Activated CD8-positive, alpha-beta memory T cell treated with anti-CD3 and anti-CD28 coated beads, Interleukin-2, amount 10 ng/mL, durations not matched to agents 7 days and 5 days (primary cell): ENCODE results near the gene PIK3R1. TPM values are rescaled to one million over a fixed set of nuclear protein-coding genes. Genes with fewer than 3 reads are reported as not detected.
"Not testable (repeated sequence)": the region's sequence is repeated elsewhere in the genome, so short reads cannot be mapped to it uniquely, and the experiment has no call there.

ENCODE experiments used
- ATAC-seq: fragments of 150-1000 bp; cut with Tn5 transposase; one replicate; pipeline ENCODE4 v1.10.0; 2021; ENCODE audit warnings: moderate library complexity
- CTCF ChIA-PET: fragments of 350-600 bp; sonication (Branson Sonifier 250); formaldehyde crosslinking; loops from one replicate; lab custom pipeline; 2021; ENCODE audit warnings: antibody characterized with exemption; lab: Charles Lee
- DNase-seq: peaks from one replicate; pipeline ENCODE4 v3.0.0-alpha.2; 2020
- H3K27ac Mint-ChIP-seq: one replicate; pipeline ENCODE4 v1.8.0; 2021; ENCODE audit warnings: mild to moderate bottlenecking, mixed read lengths
- H3K27me3 Mint-ChIP-seq: one replicate; pipeline ENCODE4 v1.8.0; 2021; ENCODE audit warnings: mixed read lengths
- H3K36me3 Mint-ChIP-seq: one replicate; pipeline ENCODE4 v1.8.0; 2021; ENCODE audit warnings: mild to moderate bottlenecking, mixed read lengths
- H3K4me1 Mint-ChIP-seq: one replicate; pipeline ENCODE4 v1.8.0; 2021; ENCODE audit warnings: mixed read lengths
- H3K4me3 Mint-ChIP-seq: one replicate; pipeline ENCODE4 v1.8.0; 2021; ENCODE audit warnings: mild to moderate bottlenecking, moderate library complexity, mixed read lengths
- H3K9me3 Mint-ChIP-seq: one replicate; pipeline ENCODE4 v1.8.0; 2022; ENCODE audit warnings: low read depth, mixed read lengths
- total RNA-seq, 2 experiments: library from RNA; stranded (reverse); gene quantifications; one replicate each; pipeline ENCODE4 v1.2.3, GENCODE V29; 2021

The PIK3R1 gene
- total RNA-seq, 2 experiments from 2014 or later, result 78.4 to 84.7 TPM

DNA sequence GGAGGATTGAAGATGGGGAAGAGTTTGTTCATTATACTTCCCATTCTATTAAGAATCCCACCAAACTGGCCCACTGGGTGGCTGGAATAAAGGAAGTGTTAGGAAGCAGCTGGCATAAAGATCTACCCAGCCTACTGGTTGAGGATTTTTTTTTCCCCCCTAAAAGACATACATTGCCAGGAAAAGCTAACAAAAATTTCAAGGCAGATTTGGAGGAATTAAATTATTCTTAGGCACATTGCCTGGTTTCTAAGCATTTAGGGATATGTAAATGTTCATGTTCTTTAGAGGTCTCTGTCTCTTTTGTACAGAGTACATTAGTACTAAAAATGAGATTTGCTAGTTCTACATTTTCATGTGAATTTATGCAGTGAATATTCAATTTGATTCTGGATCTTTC is 8.3 kb downstream of the PIK3R1 start:
- no peaks in the 10 kb centered on the region for H3K9me3 Mint-ChIP-seq
- no peak overlapping the region for H3K27ac Mint-ChIP-seq
- H3K27me3 Mint-ChIP-seq, result no peaks in the 10 kb centered on the region
- DNase-seq (no peak), ATAC-seq (no peak)
- H3K36me3 Mint-ChIP-seq, result peaks cover 61% of the 10 kb centered on the region
- peaks cover 63% of the 10 kb centered on the region for H3K4me1 Mint-ChIP-seq
- CTCF ChIA-PET, result no interaction called here
- no peak overlapping the region for H3K4me3 Mint-ChIP-seq

DNA sequence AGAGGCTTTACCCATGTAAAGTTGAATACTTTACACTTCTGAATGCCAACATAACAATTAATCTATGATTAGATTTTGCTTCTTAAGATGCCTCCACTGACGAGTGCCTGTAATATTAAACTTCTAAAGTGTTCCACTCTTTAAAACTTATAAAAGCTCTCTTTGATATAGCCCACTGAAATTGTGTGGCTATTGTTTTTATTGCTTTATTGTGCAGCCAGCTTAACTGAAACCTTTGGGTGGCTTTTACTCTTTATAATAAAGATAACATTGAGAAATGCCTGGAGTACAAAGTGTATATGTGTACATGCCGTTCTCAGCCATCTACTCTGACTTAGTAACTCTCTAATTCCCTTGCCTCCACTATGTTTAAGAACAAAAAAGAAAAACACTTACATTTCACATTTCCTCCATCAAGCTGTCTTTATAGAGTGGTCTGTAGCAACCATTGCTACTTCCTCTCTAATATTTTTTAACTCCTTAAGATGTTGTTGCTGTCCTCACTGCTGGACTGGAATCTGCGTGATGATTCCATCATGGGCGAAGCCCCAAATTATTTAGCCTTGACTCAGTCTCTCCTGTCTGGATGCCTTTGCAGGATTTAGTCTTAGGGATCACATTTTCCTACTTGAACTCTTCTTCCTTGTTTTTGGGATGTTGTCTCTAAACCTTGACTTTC is 9.1 kb downstream of the PIK3R1 start:
- peaks cover 59% of the 10 kb centered on the region for H3K36me3 Mint-ChIP-seq
- ATAC-seq (no peak), DNase-seq (no peak)
- CTCF ChIA-PET, result no interaction called here
- H3K9me3 Mint-ChIP-seq, result no peaks in the 10 kb centered on the region
- H3K4me3 Mint-ChIP-seq, result no peak overlapping the region
- peaks cover 60% of the 10 kb centered on the region for H3K4me1 Mint-ChIP-seq
- no peak overlapping the region for H3K27ac Mint-ChIP-seq
- H3K27me3 Mint-ChIP-seq, result no peaks in the 10 kb centered on the region

DNA sequence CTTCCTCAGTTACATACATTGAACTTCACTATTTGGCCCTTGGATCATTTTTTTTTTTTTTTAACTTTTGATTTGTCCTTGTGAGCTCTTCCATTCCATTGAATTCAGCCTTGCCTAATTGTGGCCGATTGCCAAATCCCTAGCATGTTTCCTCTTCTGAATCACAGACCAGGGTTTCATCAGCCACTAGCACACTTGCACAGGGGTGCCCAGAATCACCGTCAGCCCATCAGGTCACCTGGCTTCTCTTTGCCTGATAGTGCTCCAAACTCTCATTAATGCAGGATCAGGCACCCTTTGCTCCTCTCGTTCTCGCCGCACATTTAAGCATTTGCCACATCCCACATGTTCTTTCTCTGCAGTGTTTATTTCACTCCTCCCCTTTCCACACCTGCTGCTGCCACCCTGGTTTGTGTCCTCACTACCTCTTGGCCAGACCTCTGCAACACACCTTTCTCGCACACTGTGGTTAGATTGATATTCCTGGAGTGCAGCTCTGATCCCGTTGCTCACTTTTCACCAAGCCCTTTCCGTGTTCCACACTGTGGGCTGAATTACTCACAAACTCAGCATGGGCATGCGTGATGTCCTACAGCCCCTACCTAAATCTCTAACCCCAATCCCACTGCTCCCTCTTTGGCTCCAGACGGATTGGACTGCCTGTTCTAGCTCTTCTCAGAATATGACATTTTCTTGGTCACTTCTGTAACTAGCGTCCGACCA is 9.8 kb downstream of the PIK3R1 start:
- Mint-ChIP-seq H3K9me3 (no peaks in the 10 kb centered on the region), H3K4me3 (no peak overlapping the region), H3K36me3 (peaks cover 56% of the 10 kb centered on the region), H3K27ac (no peak overlapping the region), H3K4me1 (peaks cover 59% of the 10 kb centered on the region), H3K27me3 (no peaks in the 10 kb centered on the region)
- DNase-seq (no peak), ATAC-seq (no peak)
- CTCF ChIA-PET, result no interaction called here

DNA sequence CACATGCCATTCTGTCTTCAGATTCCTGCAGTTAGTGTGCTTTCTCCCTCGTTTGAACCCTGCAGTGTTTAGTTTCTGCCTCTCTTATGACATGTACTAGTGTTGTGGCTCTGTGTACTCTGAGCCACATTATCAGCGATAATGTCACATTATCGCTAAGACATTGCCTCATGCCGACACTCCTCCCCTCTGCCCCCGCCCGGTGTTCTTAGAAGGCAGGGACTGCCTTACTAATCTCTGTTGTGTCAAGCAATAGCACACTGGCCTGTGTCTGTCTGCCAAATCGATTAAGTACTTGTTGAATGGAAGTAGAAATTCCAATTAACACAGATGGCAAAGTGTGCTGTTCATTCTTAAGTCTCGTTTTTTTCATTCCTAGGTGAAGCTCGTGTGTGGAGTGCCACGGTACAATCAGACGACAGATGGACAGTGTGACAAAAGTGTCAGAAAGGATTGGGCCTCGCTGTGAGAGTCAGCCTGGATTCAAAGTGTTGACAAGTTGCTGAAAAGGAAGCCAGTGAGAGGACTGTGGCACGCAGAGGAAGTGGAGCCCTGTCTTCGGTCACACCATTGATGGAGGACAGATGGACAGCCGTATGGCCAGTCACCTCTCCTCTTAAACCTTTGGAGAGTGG is 10.5 kb downstream of the PIK3R1 start:
- peaks cover 54% of the 10 kb centered on the region for H3K36me3 Mint-ChIP-seq
- peaks cover 60% of the 10 kb centered on the region for H3K4me1 Mint-ChIP-seq
- ATAC-seq, result no peak
- no peak overlapping the region for H3K27ac Mint-ChIP-seq
- no peak overlapping the region for H3K4me3 Mint-ChIP-seq
- no peak for DNase-seq
- H3K27me3 Mint-ChIP-seq, result no peaks in the 10 kb centered on the region
- CTCF ChIA-PET, result no interaction called here
- H3K9me3 Mint-ChIP-seq, result no peaks in the 10 kb centered on the region

DNA sequence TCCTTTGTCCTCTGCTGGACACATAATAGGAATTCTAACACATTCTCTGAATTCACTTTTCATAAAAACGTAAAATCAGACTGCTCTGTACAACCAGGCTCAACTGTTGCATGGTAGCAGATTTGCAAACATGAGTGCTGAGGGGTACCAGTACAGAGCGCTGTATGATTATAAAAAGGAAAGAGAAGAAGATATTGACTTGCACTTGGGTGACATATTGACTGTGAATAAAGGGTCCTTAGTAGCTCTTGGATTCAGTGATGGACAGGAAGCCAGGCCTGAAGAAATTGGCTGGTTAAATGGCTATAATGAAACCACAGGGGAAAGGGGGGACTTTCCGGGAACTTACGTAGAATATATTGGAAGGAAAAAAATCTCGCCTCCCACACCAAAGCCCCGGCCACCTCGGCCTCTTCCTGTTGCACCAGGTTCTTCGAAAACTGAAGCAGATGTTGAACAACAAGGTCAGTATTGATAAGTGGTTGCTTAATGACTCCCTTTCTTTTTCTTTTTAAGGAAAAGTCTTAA is 11.1 kb downstream of the PIK3R1 start:
- no peak for DNase-seq
- no peak for ATAC-seq
- Mint-ChIP-seq H3K36me3 (peaks cover 50% of the 10 kb centered on the region), H3K27ac (no peak overlapping the region), H3K4me1 (peaks cover 66% of the 10 kb centered on the region), H3K9me3 (no peaks in the 10 kb centered on the region), H3K4me3 (no peak overlapping the region), H3K27me3 (no peaks in the 10 kb centered on the region)
- CTCF ChIA-PET, result no interaction called here

DNA sequence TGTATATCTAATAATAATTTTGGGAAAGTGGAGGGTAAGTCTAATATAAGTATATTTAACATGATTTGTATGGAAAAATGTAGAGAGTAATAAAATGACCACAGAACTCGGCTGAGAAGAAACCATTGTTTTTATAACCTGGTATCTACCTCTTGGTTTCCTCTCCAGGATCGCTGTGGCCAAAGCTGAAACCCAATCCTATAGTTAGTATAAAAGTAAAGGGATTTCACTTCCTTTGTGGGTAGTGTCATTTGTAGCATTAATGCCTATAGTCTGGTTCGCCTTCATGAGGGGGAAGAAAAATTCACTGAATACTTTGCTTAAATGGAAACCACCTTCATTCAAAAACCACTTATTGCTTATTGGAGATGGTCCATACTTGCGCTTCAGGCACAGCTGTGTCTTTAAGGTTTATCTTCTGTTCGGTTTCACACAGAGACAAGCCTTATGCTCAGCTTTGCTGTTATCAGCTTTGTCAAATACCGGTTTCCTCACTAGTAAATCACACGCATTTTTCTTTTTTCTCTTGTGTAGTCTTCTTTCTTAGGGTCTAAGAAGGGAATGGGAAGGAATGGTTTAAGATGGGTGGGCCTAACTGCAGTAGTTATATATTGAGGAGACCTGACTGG is 12.1 kb downstream of the PIK3R1 start:
- CTCF ChIA-PET, result no interaction called here
- Mint-ChIP-seq H3K27ac (no peak overlapping the region), H3K4me3 (no peak overlapping the region), H3K9me3 (no peaks in the 10 kb centered on the region), H3K36me3 (peaks cover 45% of the 10 kb centered on the region), H3K4me1 (peaks cover 68% of the 10 kb centered on the region), H3K27me3 (no peaks in the 10 kb centered on the region)
- DNase-seq, result no peak
- ATAC-seq, result no peak

DNA sequence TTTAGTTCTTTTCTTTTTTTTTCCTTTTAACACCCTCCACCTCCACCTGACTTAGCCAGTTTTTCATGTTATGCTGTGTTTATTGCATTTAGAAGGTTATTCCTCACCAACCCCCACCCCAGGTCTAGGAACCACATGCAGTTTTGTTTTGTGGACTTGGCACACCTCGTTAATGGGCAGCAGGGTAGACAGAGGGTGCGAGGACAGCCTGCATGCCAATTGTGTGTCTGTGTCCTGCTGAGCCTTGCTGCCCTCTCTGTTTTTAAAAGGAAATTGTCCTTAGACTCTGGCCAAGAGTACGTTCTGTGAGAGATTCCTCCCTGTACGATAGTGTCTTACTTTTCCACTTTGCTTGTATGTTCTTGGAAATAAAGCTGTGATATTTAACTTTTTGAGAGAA is 13.9 kb downstream of the PIK3R1 start:
- peaks cover 44% of the 10 kb centered on the region for H3K36me3 Mint-ChIP-seq
- H3K4me1 Mint-ChIP-seq, result peaks cover 57% of the 10 kb centered on the region

DNA sequence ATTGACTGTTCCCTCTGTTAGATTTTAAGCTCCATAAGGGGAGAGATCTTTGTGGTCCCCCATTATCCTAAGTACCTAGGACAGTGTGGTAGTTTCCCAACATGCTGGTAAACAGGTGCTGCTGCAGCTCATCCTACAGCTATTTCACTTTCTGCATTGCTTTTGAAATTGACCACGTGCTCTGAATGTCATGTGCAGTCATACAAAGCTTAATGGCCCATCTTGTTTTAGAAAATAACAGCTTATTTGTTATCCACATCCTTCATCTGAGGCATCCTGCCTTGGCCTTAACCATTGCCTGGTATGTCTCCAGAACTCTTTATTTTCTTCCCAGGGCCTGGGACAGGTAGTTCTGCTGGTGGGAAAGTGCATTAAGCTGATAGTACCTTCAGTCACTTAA is 14.7 kb downstream of the PIK3R1 start:
- Mint-ChIP-seq H3K36me3 (peaks cover 44% of the 10 kb centered on the region), H3K4me3 (no peak overlapping the region), H3K9me3 (no peaks in the 10 kb centered on the region), H3K4me1 (peaks cover 52% of the 10 kb centered on the region), H3K27ac (no peak overlapping the region), H3K27me3 (no peaks in the 10 kb centered on the region)
- ATAC-seq, result no peak
- no peak for DNase-seq
- CTCF ChIA-PET, result interaction anchor here (0.8 to 1.0 kb wide), 2 partner anchors 14 to 23 kb away, joined by 3 read pairs; no protein-coding TSS in a partner anchor

More for the DNA sequence above, 13.9 kb downstream of the PIK3R1 start:
- Mint-ChIP-seq H3K9me3 (no peaks in the 10 kb centered on the region), H3K4me3 (no peak overlapping the region), H3K27ac (no peak overlapping the region), H3K27me3 (no peaks in the 10 kb centered on the region)
- no peak for ATAC-seq
- DNase-seq, result no peak
- CTCF ChIA-PET, result interaction anchor here (1.0 kb wide), 1 partner anchor 13 kb away, joined by 3 read pairs; no protein-coding TSS in a partner anchor

DNA sequence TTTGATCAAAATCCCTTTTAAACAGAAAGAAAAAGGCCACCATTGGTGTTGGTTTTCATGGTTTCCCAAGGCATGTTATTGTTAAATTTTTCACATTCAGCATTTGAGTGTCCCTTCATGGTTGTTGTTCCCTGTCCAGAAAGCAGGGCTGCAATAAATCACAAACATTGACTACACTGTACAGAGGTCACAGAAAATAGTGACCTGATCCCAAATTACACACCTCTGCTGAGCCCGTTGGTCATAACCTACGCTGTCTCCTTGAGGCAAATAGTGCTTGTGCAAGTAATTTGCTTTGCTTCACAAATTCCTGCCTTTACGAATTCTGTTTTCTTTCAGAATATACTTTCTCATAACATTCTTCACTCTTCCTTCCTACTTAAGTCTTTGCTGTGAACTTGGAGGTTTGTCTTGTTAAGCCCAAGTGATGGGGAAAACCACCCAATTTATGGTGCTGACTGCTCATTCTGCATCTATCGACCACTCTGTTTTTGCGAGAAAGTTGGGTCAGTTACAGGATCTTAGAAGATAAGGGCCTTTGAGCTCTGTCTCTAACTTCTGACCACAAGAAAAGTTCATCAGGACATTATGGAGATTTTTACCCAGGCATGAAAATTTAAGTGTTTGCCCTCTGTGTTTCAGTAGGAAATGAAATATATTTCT is 16.0 kb downstream of the PIK3R1 start:
- Mint-ChIP-seq H3K4me1 (peaks cover 46% of the 10 kb centered on the region), H3K4me3 (no peak overlapping the region), H3K27me3 (no peaks in the 10 kb centered on the region), H3K9me3 (no peaks in the 10 kb centered on the region), H3K27ac (no peak overlapping the region), H3K36me3 (peaks cover 36% of the 10 kb centered on the region)
- no peak for ATAC-seq
- DNase-seq, result no peak
- CTCF ChIA-PET, result no interaction called here

DNA sequence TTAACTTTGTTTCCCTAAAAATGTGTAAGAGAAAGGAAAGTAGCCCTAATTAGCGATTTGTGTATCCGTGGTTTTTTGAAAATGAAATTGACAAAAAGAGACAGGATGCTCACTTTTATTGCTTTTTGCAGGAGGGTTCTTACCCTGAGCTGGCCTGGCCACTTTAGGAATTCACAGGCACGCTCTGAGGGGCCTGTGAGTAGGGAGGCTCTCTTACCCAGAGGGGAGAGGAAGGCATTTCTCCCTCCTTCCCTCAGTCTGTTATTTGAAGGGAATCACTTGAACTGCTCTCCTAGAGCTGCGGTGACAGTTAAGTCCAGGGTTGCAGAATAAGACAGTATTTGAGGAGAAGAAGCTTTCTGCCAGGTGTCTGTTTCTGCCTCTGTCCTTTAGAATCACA is 16.7 kb downstream of the PIK3R1 start:
- CTCF ChIA-PET, result no interaction called here
- Mint-ChIP-seq H3K9me3 (no peaks in the 10 kb centered on the region), H3K27ac (no peak overlapping the region), H3K36me3 (peaks cover 32% of the 10 kb centered on the region), H3K4me1 (peaks cover 47% of the 10 kb centered on the region), H3K4me3 (no peak overlapping the region), H3K27me3 (no peaks in the 10 kb centered on the region)
- ATAC-seq, result no peak
- DNase-seq, result no peak

DNA sequence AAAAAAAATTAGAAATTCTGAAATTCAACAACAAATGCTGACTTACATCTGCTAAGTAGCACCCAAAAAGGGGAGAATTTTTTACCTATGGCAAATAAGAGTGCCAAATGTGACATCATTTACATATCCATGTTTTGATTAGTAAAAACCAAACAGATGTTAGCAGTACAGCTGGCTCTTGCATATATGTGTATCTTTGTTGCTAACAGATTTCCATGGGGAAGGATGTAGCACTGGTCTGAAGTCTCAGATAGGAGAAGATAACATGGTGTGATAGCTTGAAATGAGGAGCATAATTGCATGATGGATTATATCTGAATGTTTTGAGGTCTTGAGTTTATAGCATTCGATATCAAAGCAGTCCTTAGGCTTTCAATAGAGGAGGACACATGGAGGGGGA is 17.5 kb downstream of the PIK3R1 start:
- DNase-seq, result no peak
- Mint-ChIP-seq H3K27ac (no peak overlapping the region), H3K27me3 (no peaks in the 10 kb centered on the region), H3K4me3 (no peak overlapping the region), H3K36me3 (peaks cover 26% of the 10 kb centered on the region), H3K9me3 (no peaks in the 10 kb centered on the region), H3K4me1 (peaks cover 46% of the 10 kb centered on the region)
- no peak for ATAC-seq
- CTCF ChIA-PET, result no interaction called here

DNA sequence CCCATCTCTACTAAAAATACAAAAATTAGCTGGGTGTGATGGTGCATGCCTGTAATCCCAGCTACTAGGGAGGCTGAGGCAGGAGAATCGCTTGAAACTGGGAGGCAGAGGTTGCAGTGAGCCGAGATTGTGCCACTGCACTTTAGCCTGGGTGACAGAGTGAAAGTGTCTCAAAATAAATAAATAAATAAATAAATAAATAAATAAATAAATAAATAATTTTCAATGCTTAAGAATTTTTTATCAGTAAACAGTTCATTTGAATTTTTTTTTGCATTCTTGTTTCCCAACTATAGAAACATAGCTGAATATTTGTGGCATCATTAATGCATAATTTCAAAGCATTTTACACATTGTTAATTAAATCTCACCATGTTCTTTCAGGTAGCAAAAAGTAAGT is 19.7 kb downstream of the PIK3R1 start:
- peaks cover 21% of the 10 kb centered on the region for H3K36me3 Mint-ChIP-seq
- H3K9me3 Mint-ChIP-seq, H3K4me3 Mint-ChIP-seq, H3K27me3 Mint-ChIP-seq, CTCF ChIA-PET, ATAC-seq, DNase-seq, H3K27ac Mint-ChIP-seq: not testable (repeated sequence)
- peaks cover 52% of the 10 kb centered on the region for H3K4me1 Mint-ChIP-seq

DNA sequence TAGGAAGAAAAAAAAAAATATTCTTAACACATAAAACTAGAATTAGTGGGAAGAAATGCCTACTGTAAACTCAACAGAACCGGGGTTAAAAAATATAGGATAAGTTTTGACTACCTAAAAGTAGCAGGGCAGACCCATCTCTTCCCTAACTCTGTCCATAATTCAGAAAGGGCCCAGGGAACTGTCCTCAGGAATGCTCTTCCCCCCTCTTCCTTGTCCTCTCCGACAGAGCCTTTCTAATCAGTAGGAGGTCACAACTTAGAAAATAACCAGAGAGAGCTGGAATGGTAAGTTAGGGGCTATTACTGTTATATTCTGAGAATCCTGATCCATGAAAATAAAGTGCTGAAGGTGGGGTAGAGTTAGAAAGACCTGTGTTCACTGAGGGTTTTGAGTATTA is 22.2 kb downstream of the PIK3R1 start:
- Mint-ChIP-seq H3K4me3 (no peak overlapping the region), H3K9me3 (no peaks in the 10 kb centered on the region), H3K4me1 (peaks cover 59% of the 10 kb centered on the region), H3K27me3 (no peaks in the 10 kb centered on the region), H3K27ac (no peak overlapping the region), H3K36me3 (peaks cover 29% of the 10 kb centered on the region)
- CTCF ChIA-PET, result no interaction called here
- no peak for ATAC-seq
- no peak for DNase-seq
